Measurements from ENCODE around the gene PIP4K2A. TPM values are rescaled to one million over a fixed set of nuclear protein-coding genes. Genes with fewer than 3 reads are reported as not detected.

PIP4K2A gene
- total and polyA plus RNA-seq, 2 of the 8 experiments (the other 6 are each of a cell fraction or from before 2014, with no cell fraction given): 19.0 to 60.9 TPM

GRCh38 chr10:22760025-22760424 lies 45.6 kb upstream of the PIP4K2A start (continued):
- no peak for TF ChIP-seq CEBPB (IDR thresholded peaks at IDR 0.05; ENCODE audit: low read depth, low read length)
- TF ChIP-seq TAF1 (IDR thresholded peaks at IDR 0.05; ENCODE audit: low read depth, low read length): no peak
- TF ChIP-seq SIN3A (conservative IDR thresholded peaks at IDR 0.05 in 1 of 2, IDR thresholded peaks at IDR 0.05 in 1 of 2; ENCODE audit: low read depth in 1 of 2, low read length in 2 of 2): no peak
- no peak for TF ChIP-seq GABPA (IDR thresholded peaks at IDR 0.05; ENCODE audit: borderline replicate concordance, insufficient read depth, low read length)
- no peak for TF ChIP-seq BACH1 (IDR thresholded peaks at IDR 0.05; ENCODE audit: low read length)
- TF ChIP-seq BCL11A (IDR thresholded peaks at IDR 0.05; ENCODE audit: low read depth in 2 of 2, low read length in 2 of 2): no peak
- no peak for TF ChIP-seq NRF1 (IDR thresholded peaks at IDR 0.05; ENCODE audit: low read depth, low read length)
- TF ChIP-seq SAP30 (IDR thresholded peaks at IDR 0.05; ENCODE audit: insufficient read depth, insufficient replicate concordance, low read length): no peak
- no peak for TF ChIP-seq ZNF274 (IDR thresholded peaks at IDR 0.05; ENCODE audit: borderline replicate concordance, extremely low read depth, low read length)
- no peak for TF ChIP-seq JUN (IDR thresholded peaks at IDR 0.05; ENCODE audit: low read depth, low read length)
- no peak for TF ChIP-seq KDM1A (IDR thresholded peaks at IDR 0.05; ENCODE audit: borderline replicate concordance, low read length)
- no peak for TF ChIP-seq SUZ12 (IDR thresholded peaks at IDR 0.05; ENCODE audit: low read length)
- TF ChIP-seq, protein P1, sequence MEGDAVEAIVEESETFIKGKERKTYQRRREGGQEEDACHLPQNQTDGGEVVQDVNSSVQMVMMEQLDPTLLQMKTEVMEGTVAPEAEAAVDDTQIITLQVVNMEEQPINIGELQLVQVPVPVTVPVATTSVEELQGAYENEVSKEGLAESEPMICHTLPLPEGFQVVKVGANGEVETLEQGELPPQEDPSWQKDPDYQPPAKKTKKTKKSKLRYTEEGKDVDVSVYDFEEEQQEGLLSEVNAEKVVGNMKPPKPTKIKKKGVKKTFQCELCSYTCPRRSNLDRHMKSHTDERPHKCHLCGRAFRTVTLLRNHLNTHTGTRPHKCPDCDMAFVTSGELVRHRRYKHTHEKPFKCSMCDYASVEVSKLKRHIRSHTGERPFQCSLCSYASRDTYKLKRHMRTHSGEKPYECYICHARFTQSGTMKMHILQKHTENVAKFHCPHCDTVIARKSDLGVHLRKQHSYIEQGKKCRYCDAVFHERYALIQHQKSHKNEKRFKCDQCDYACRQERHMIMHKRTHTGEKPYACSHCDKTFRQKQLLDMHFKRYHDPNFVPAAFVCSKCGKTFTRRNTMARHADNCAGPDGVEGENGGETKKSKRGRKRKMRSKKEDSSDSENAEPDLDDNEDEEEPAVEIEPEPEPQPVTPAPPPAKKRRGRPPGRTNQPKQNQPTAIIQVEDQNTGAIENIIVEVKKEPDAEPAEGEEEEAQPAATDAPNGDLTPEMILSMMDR (IDR thresholded peaks at IDR 0.05; ENCODE audit: control extremely low read depth in 1 of 3, insufficient read depth in 1 of 3, low read depth in 1 of 3, low read length in 3 of 3): no peak
- TF ChIP-seq EZH2 (IDR thresholded peaks at IDR 0.05; ENCODE audit: low read depth, low read length, severe bottlenecking): no peak
- no peak for TF ChIP-seq HDAC6 (IDR thresholded peaks at IDR 0.05; ENCODE audit: low read depth, low read length)

Data from H1 (cell line).